ENCODE results near the gene TMEM9B. TPM values are rescaled to one million over a fixed set of nuclear protein-coding genes. Genes with fewer than 3 reads are reported as not detected.

TMEM9B gene
- total and polyA plus RNA-seq, 2 donors (not counting 1 experiment from before 2014, with no cell fraction given) = 51.0 to 61.6 TPM

DNA sequence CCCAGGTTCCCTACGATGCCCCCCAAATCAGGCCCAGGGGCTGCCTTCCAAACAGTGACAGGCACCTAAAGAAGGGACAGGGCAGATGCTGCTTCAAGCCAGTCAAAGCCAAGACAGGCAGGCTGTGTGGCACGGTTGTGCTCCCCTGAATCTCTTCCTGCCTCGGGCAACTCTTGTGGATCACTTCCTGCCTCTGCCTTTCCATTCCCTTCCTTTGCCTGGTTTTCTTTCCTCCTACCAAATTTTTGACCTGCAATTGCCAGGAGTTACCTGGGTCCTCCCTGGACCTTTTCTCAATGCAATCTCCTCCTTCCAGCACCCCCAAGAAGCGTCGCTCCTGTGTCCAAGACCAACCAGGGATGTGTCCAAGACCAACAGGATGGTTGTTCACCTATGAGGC, 37.0 kb downstream of the TMEM9B start:
- Histone ChIP-seq H3K4me1 (ENCODE audit: control insufficient read depth, extremely low read depth, insufficient read depth, low read length) (no peaks in the 10 kb centered on the region), H3K4me2 (ENCODE audit: extremely low read depth, insufficient read depth, low read length) (no peak overlapping the region), H3K9me3 (ENCODE audit: control insufficient read depth, insufficient read depth, low read depth, low read length) (no peaks in the 10 kb centered on the region), H3K4me3 (replicated peaks in 1 of 4; ENCODE audit: control extremely low read depth in 1 of 4, insufficient read depth in 1 of 4, low read depth in 3 of 4, low read length in 4 of 4) (no peak overlapping the region), H3K36me3 (ENCODE audit: control insufficient read depth, insufficient read depth, low read length) (peaks cover 3% of the 10 kb centered on the region), H3K79me2 (ENCODE audit: control insufficient read depth, insufficient read depth, low read length) (no peaks in the 10 kb centered on the region), H3K27me3 (ENCODE audit: control insufficient read depth, insufficient read depth, low read length) (no peaks in the 10 kb centered on the region), H4K20me1 (ENCODE audit: control insufficient read depth, extremely low read depth, insufficient read depth, low read length) (no peaks in the 10 kb centered on the region), H3K27ac (ENCODE audit: insufficient read depth, low read length) (no peak overlapping the region), H2AFZ (ENCODE audit: low read length) (no peak overlapping the region), H3K9ac (ENCODE audit: insufficient read depth, low read length) (no peak overlapping the region)
- no peak for TF ChIP-seq EZH2 (IDR thresholded peaks at IDR 0.05; ENCODE audit: low read length, missing control alignments)
- TF ChIP-seq, protein P1, sequence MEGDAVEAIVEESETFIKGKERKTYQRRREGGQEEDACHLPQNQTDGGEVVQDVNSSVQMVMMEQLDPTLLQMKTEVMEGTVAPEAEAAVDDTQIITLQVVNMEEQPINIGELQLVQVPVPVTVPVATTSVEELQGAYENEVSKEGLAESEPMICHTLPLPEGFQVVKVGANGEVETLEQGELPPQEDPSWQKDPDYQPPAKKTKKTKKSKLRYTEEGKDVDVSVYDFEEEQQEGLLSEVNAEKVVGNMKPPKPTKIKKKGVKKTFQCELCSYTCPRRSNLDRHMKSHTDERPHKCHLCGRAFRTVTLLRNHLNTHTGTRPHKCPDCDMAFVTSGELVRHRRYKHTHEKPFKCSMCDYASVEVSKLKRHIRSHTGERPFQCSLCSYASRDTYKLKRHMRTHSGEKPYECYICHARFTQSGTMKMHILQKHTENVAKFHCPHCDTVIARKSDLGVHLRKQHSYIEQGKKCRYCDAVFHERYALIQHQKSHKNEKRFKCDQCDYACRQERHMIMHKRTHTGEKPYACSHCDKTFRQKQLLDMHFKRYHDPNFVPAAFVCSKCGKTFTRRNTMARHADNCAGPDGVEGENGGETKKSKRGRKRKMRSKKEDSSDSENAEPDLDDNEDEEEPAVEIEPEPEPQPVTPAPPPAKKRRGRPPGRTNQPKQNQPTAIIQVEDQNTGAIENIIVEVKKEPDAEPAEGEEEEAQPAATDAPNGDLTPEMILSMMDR (conservative IDR thresholded peaks at IDR 0.05 in 1 of 2, IDR thresholded peaks at IDR 0.05 in 1 of 2; ENCODE audit: low read depth in 1 of 2, low read length in 2 of 2) = no peak
- no peak for DNase-seq (ENCODE audit: low read depth in 2 of 2)

- Histone ChIP-seq H3K9me3 (ENCODE audit: control insufficient read depth, insufficient read depth, low read depth, low read length) (no peaks in the 10 kb centered on the region), H3K79me2 (ENCODE audit: control insufficient read depth, insufficient read depth, low read length) (no peaks in the 10 kb centered on the region), H3K27me3 (ENCODE audit: control insufficient read depth, insufficient read depth, low read length) (no peaks in the 10 kb centered on the region), H3K4me2 (ENCODE audit: extremely low read depth, insufficient read depth, low read length) (no peak overlapping the region), H3K9ac (ENCODE audit: insufficient read depth, low read length) (no peak overlapping the region), H3K4me1 (ENCODE audit: control insufficient read depth, extremely low read depth, insufficient read depth, low read length) (no peaks in the 10 kb centered on the region), H3K36me3 (ENCODE audit: control insufficient read depth, insufficient read depth, low read length) (peaks cover 3% of the 10 kb centered on the region), H3K4me3 (replicated peaks in 1 of 4; ENCODE audit: control extremely low read depth in 1 of 4, insufficient read depth in 1 of 4, low read depth in 3 of 4, low read length in 4 of 4) (no peak overlapping the region), H3K27ac (ENCODE audit: insufficient read depth, low read length) (no peak overlapping the region), H2AFZ (ENCODE audit: low read length) (no peak overlapping the region), H4K20me1 (ENCODE audit: control insufficient read depth, extremely low read depth, insufficient read depth, low read length) (no peaks in the 10 kb centered on the region)
- TF ChIP-seq, protein P1 (conservative IDR thresholded peaks at IDR 0.05 in 1 of 2, IDR thresholded peaks at IDR 0.05 in 1 of 2; ENCODE audit: low read depth in 1 of 2, low read length in 2 of 2) = no peak
- TF ChIP-seq EZH2 (IDR thresholded peaks at IDR 0.05; ENCODE audit: low read length, missing control alignments) = no peak
- DNase-seq (ENCODE audit: low read depth in 2 of 2) = no peak
These were observed 38.0 kb downstream of the TMEM9B start for GRCh38 chr11:8926236-8926635.

DNA sequence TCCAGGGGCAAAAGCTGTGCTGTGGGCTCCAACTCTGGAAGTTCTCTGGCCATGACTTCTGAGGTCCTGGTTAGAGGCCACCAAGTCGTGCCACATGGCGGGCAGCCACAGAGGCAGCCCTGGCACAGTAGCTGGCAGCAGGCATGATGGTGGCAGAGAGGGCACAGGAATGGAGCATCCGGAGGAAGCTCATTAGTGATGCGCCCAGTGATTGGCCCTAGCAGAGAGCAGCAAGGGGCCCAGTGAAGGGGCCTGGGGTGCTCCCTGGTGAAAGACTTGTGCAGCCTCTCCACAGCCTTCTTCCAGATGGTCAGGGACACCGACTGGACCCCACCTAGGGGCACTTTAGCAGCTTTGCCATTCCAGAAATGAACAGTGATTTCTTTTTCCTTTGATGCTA, 38.5 kb downstream of the TMEM9B start:
- H3K79me2 ChIP-seq (ENCODE audit: control insufficient read depth, insufficient read depth, low read length) = no peaks in the 10 kb centered on the region
- TF ChIP-seq, protein P1 (conservative IDR thresholded peaks at IDR 0.05 in 1 of 2, IDR thresholded peaks at IDR 0.05 in 1 of 2; ENCODE audit: low read depth in 1 of 2, low read length in 2 of 2) = no peak
- TF ChIP-seq EZH2 (IDR thresholded peaks at IDR 0.05; ENCODE audit: low read length, missing control alignments) = no peak
- H3K9me3 ChIP-seq (ENCODE audit: control insufficient read depth, insufficient read depth, low read depth, low read length) = no peaks in the 10 kb centered on the region
- H3K9ac ChIP-seq (ENCODE audit: insufficient read depth, low read length) = no peak overlapping the region
- no peak overlapping the region for H3K27ac ChIP-seq (ENCODE audit: insufficient read depth, low read length)
- DNase-seq (ENCODE audit: low read depth in 2 of 2) = no peak
- no peaks in the 10 kb centered on the region for H4K20me1 ChIP-seq (ENCODE audit: control insufficient read depth, extremely low read depth, insufficient read depth, low read length)
- H3K4me1 ChIP-seq (ENCODE audit: control insufficient read depth, extremely low read depth, insufficient read depth, low read length) = no peaks in the 10 kb centered on the region
- no peak overlapping the region for H2AFZ ChIP-seq (ENCODE audit: low read length)
- no peak overlapping the region for H3K4me2 ChIP-seq (ENCODE audit: extremely low read depth, insufficient read depth, low read length)
- H3K27me3 ChIP-seq (ENCODE audit: control insufficient read depth, insufficient read depth, low read length) = no peaks in the 10 kb centered on the region
- peaks cover 3% of the 10 kb centered on the region for H3K36me3 ChIP-seq (ENCODE audit: control insufficient read depth, insufficient read depth, low read length)
- H3K4me3 ChIP-seq (replicated peaks in 1 of 4; ENCODE audit: control extremely low read depth in 1 of 4, insufficient read depth in 1 of 4, low read depth in 3 of 4, low read length in 4 of 4) = no peak overlapping the region

All from fibroblast of lung (primary cell).